ENCODE data around the gene ZNF566.

GRCh38 chr19:36441339-36441738 is 48.0 kb downstream of the ZNF566 start:
- TF ChIP-seq CTCF (IDR thresholded peaks at IDR 0.05; ENCODE audit: low read depth, low read length, poor library complexity, severe bottlenecking) = no peak
- TF ChIP-seq EZH2phosphoT487 (IDR thresholded peaks at IDR 0.05; ENCODE audit: borderline replicate concordance, low read length) = no peak
